Amygdala (tissue), 56 donors: ENCODE data around the gene ITGB4.
A peak's percentile ranks its signal among the peaks of the same experiment; 100 is the strongest.

Source experiments
- DNase-seq, 56 donors: peaks; one replicate each; lab custom pipeline; 2025; lab: John Stamatoyannopoulos, UW

The ITGB4 gene

GRCh38 chr17:75729351-75729750 lies 8.1 kb downstream of the ITGB4 start:
- no peak for DNase-seq

GRCh38 chr17:75730065-75730464 lies 8.8 kb downstream of the ITGB4 start:
- DNase-seq = no peak

DNA sequence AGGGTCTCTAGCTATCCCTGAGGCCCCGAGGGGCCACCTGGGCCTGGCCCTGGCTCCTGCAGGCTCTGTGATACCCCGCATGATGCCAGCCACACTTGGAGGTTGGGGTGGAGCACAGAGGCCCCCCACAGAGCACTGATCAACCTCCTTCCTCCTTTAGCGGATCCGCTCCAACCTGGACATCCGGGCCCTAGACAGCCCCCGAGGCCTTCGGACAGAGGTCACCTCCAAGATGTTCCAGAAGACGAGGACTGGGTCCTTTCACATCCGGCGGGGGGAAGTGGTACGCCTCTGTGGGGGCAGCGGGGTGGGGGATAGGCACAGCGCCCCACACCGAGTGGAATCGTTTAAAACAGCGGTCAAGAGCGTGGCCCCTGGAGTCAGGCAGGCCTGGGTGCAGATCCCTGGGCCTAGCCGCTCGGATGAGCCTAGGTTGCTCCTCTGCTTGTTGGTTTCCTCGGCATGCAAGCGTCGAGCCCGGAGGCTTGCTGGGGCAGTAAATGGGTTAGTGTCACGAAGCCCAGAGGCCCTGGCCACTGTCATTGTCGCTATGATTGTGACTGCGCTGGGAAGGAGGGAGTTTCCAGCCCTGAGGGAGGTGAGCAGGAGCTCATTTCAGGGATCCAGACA lies 9.9 kb downstream of the ITGB4 start:
- no peak for DNase-seq

DNA sequence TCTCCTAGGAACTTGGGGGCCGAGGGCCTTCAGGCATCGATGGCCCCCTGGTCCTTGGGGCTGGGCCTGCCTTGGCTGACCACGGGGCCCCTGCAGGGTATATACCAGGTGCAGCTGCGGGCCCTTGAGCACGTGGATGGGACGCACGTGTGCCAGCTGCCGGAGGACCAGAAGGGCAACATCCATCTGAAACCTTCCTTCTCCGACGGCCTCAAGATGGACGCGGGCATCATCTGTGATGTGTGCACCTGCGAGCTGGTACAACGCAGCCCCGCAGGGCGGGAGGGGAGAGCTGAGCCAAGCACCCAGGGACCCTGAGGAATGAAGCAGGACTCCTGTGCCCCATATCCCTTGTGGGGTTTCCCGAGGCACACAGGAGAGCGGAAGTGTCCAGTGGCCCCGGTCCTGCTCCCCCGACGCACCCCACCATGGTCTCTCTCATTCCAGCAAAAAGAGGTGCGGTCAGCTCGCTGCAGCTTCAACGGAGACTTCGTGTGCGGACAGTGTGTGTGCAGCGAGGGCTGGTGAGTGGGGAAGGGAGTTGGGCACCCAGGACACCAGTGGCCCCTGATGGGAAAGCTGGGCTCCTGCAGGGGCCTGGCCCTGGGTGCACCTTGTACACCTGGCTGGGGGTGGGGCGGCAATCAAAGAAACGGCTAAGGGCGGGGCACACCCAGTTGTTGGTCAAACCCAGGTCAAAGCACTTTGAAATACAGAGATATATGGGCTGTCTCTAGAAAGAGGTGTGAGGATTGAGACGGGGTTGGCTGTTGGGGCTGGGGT lies 10.6 kb downstream of the ITGB4 start:
- DNase-seq = no peak

- DNase-seq = no peak
Observed at GRCh38 chr17:75733471-75733870, 12.2 kb downstream of the ITGB4 start.

DNA sequence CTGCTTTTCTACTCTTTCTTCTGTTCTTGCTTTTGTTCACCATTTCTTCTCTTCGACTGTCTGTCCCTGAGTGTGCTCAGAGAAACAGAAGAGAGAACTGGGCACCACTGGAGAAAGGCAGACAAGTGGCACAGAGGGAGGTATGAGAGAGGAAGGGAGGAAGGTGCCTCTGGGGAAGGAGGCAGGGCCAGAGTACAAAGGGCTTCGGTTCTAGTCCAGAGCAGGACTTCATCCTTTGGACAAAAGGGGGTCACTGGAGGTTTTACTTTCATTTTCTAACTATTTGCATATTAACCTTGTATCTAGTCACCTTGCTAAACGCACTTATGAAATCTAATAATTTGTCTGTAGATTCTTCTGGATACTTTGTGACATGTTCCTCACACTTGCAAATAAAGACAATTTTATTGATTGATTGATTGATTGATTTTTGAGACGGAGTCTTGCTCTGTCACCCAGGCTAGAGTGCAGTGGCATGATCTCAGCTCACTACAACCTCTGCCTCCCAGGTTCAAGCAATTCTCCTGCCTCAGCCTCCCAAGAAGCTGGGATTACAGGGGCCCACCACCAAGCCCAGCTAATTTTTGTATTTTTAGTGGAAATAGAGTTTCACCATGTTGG lies 13.5 kb downstream of the ITGB4 start:
- DNase-seq = no peak

- no peak for DNase-seq
Observed at GRCh38 chr17:75736173-75736835, 15.0 kb downstream of the ITGB4 start.

DNA sequence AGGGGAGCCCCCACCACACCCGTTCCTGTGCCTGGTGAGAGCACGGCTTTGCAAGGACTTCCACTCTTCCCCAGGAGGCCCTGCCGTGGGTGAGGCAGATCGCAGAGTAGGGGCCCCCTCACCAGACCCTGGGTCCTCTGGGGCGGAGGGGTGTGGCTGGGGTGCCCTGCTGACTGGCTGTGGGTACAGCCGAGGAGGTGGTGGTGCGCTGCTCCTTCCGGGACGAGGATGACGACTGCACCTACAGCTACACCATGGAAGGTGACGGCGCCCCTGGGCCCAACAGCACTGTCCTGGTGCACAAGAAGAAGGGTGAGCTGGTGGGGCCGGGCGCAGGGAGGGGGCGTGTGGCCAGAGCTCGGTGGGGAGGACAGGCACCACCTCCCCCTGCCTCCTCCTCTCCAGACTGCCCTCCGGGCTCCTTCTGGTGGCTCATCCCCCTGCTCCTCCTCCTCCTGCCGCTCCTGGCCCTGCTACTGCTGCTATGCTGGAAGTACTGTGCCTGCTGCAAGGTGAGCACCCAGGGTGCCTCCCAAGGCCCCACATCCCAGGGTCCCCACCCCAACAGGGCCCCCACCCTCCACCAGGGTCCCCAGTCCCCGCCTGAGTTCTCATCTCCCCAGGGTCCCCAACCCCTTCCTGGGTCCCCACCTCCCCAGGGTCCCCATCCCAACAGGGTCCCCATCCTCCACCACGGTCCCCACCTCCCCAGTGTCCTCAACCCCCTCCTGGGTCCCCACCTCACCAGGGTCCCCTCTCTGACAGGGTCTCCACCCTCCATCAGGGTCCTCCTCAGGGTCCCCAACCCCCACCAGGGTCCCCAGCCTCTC lies 16.1 kb downstream of the ITGB4 start:
- no peak for DNase-seq

GRCh38 chr17:75738218-75738802 lies 17.1 kb downstream of the ITGB4 start:
- DNase-seq = peak in 28 of 56 donors; percentile 3 to 71 (median 38)

- DNase-seq = no peak
Observed at GRCh38 chr17:75739174-75739573, 17.9 kb downstream of the ITGB4 start.

DNA sequence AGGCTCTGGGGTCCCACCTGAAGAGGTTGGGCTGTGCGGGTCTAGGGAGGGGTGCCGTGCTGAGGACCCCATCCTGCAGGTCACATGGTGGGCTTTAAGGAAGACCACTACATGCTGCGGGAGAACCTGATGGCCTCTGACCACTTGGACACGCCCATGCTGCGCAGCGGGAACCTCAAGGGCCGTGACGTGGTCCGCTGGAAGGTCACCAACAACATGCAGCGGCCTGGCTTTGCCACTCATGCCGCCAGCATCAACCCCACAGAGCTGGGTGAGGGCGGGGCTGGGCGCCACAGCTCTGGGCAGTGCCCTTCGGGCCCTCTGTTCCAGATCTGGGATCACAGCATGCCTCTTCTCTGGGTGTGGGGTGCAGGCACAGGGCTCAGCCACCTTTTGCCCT lies 18.5 kb downstream of the ITGB4 start:
- no peak for DNase-seq

GRCh38 chr17:75740215-75740614 lies 19.0 kb downstream of the ITGB4 start:
- DNase-seq = no peak

DNA sequence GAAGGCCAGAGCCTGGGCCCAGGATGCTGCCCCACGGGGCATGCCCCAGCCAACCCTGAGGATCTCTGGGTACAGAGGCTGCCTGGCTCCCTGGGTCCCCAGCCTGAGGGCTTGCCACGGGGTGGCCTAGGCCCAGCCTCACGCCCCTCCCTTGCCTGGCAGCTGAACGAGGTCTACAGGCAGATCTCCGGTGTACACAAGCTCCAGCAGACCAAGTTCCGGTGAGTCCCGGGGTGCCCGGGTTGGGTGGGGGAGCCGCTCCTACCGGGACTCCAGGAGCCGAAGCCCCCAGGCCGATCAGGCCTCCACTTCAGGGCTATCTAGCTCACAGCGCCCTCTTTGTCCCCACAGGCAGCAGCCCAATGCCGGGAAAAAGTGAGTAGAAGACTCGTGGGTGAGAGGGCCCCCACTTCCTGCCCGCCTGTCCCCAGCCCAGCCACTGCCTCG lies 19.4 kb downstream of the ITGB4 start:
- no peak for DNase-seq

DNA sequence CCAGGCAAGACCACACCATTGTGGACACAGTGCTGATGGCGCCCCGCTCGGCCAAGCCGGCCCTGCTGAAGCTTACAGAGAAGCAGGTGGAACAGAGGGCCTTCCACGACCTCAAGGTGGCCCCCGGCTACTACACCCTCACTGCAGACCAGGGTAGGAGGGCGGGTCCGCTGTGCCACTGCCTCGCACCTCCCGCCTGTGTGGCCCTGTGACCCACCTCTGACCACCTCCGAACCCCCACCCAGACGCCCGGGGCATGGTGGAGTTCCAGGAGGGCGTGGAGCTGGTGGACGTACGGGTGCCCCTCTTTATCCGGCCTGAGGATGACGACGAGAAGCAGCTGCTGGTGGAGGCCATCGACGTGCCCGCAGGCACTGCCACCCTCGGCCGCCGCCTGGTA lies 21.1 kb downstream of the ITGB4 start:
- no peak for DNase-seq

- DNase-seq = no peak
Observed at GRCh38 chr17:75743625-75744206, 22.5 kb downstream of the ITGB4 start.

DNA sequence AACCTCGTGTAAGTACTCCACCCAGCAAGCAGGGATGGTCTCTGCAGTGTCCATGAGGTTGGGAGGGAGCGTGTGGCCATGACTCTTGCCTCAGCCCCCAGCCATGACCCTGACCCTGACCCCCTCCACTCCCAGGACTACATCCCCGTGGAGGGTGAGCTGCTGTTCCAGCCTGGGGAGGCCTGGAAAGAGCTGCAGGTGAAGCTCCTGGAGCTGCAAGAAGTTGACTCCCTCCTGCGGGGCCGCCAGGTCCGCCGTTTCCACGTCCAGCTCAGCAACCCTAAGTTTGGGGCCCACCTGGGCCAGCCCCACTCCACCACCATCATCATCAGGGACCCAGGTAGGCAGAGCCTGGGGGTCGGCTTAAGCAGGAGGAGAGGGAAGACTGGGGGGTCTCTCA lies 27.4 kb downstream of the ITGB4 start:
- DNase-seq = no peak

DNA sequence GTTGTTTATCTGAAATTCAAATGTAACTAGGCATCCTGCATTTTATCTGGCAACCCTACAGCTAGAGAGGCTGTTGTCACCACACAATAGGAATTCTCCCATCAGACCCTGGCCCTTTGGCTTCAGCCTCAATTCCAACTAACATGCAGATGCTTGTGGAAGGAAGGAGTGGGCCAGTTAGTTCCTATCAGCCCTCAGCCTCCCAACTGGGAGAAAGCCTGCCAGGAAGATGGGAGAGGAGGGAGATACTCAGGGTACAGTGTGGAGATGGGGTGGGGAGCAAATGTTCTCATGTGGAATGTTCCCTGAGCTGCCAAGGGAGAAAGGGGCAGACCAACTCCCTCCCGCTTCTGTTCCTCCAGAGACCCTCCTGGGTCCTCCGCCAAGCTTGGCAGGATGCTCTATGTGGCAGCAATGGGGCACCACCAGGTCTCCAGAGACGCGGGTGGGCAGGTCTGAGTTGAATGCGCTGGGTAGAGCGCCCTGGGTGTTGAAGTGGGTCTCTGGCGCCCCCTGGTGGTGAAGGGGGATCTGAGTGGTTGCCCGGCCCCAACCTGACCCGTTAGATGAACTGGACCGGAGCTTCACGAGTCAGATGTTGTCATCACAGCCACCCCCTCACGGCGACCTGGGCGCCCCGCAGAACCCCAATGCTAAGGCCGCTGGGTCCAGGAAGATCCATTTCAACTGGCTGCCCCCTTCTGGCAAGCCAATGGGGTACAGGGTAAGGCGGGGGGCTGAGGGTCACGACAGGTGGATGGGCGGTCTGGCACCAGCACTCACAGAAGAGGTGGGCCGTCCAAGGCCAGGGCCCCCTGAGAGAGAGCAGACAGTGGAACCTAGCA lies 28.5 kb downstream of the ITGB4 start:
- DNase-seq = peak in 54 of 56 donors; percentile 28 to 95 (median 70)

DNA sequence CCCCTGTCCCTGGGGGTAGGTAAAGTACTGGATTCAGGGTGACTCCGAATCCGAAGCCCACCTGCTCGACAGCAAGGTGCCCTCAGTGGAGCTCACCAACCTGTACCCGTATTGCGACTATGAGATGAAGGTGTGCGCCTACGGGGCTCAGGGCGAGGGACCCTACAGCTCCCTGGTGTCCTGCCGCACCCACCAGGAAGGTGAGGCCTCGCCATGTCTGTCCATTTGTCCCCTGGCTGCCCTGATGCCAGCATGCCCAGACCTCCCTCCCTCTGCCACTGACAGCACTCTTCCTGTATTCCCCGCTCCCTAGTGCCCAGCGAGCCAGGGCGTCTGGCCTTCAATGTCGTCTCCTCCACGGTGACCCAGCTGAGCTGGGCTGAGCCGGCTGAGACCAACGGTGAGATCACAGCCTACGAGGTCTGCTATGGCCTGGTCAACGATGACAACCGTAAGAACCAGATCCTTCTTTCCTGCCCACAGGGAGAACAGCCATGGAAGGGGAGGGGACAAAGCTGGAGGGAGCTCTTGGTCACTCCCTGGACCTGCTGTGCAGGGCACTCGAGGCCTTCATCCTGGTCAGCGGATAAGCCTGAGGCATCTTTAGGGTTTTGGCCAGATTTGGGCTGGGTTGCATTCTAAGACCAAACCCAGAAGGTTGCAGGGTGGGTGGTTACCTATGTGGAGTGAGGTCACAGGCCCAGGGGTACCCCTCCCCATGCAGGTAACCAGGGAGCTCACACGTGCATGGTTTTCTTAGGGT lies 29.6 kb downstream of the ITGB4 start:
- no peak for DNase-seq
